ENCODE results near the gene SELENOV.

The SELENOV gene

DNA sequence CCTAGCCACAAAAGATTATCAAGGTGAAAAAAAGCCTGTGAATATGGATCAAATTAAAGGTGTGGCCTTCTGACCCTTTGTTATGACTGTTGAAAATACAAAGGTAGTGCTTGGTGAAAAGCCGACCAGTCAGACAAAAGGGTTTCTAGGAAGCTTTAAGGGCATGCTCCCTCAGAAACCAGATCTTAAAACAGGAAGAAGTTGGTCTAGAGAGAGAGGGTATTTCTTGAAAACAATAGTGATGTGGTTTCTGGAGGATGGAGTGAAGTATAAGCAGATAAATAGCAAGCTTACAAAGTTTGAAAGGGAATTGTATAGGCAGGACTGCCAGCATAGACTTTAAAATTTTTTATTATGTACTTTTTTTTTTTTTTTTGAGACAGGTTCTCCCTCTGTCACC, 30.0 kb downstream of the SELENOV start:
- in situ Hi-C loops (cut with MboI; ENCODE audit: low pct_unique_long_range_greater_than_20kb, low sequenced_read_pairs), result no loop called here
- DNase-seq, result no peak

- in situ Hi-C loops (cut with MboI; ENCODE audit: low pct_unique_long_range_greater_than_20kb, low sequenced_read_pairs), result no loop called here
- no peak for DNase-seq
Measured at GRCh38 chr19:39546599-39546998, 31.7 kb downstream of the SELENOV start.

DNA sequence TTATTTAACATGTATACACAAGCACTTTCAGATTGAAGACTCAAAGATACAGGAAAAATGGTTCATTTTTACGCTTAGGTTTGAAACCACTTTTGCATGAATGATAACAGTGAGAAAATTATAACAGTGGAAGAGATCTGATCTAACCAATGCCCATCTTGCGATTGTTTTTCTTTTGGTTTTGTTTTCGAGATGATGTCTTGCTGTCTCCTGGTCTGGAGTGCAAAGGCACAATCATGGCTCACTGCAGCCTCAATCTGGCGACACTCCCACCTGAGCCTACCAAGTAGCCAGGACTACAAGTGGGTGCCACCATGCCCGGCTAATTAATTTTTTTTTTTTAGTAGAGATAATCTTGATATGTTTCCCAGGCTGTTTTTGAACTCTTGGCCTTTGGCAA, 35.3 kb downstream of the SELENOV start:
- in situ Hi-C loops (cut with MboI; ENCODE audit: low pct_unique_long_range_greater_than_20kb, low sequenced_read_pairs), result loop anchor here (25.0 kb wide), 1 partner anchor 112 kb away; the partner anchor contains the start of gene LGALS16
- no peak for DNase-seq

- no peak for DNase-seq
- in situ Hi-C loops (cut with MboI; ENCODE audit: low pct_unique_long_range_greater_than_20kb, low sequenced_read_pairs), result loop anchor here (25.0 kb wide), 1 partner anchor 109 kb away; the partner anchor contains the start of gene LGALS16
Measured at GRCh38 chr19:39553082-39553652, 38.2 kb downstream of the SELENOV start.

GRCh38 chr19:39554701-39555311, 39.9 kb downstream of the SELENOV start:
- in situ Hi-C loops (cut with MboI; ENCODE audit: low pct_unique_long_range_greater_than_20kb, low sequenced_read_pairs), result loop anchor here (25.0 kb wide), 1 partner anchor 107 kb away; the partner anchor contains the start of gene LGALS16
- DNase-seq, result no peak

DNA sequence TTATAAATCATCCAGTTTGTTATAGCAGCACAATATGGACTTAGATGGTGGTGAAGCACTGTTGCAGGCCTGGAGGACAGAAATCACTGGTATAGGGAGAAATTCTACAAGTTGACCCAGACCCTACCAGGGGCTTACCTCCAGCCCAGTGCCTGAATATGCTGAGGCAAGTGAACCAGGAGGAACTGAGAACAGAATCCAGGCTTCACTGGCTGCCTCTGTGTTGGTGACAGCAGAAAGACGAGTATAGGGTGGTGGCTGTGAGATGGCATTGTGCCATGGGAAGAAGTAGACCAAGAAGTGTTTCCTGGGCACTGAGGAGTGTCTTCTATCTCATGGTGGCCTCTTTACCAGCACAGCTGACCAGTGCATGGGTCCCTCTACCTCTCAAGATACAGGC, 40.9 kb downstream of the SELENOV start:
- in situ Hi-C loops (cut with MboI; ENCODE audit: low pct_unique_long_range_greater_than_20kb, low sequenced_read_pairs), result loop anchor here (25.0 kb wide), 1 partner anchor 106 kb away; the partner anchor contains the start of gene LGALS16
- no peak for DNase-seq

DNA sequence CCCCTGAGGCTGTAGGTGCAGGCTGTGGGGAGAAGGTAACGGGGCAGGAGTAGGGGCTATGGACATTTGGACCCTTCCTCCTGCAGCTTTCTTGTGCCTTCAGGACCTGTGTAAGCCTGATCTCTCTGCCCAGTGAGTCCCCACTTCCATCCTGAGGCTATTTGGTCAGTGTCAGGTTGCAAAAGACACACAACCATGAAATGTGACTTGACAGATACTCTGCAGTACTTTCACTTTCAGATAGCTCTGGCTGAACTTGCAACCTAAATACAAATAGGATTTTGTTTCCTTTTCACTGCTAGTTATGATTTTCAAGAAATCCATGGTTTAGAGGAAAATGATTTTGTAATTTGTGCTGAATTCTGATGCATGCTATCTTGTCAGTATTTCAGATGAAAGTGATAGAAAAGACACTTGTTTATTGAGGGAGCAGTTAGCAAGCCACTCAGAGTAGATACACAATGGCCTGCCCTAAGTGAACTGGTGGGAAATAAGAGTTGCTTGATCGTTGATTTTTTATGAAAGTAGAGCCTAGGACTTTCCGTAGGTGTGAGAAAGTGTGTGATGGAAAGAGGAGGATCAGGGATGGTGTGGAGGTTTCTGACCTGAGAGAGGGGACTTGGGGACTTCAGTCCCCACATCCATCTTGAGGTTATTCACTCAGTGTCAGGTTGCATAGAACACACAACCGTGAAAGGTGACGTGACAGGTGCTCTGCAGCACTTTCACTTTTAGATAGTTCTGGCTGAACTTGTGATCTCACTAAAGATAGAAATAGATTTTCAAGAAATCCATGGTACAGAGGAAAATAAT, 43.1 kb downstream of the SELENOV start:
- in situ Hi-C loops (cut with MboI; ENCODE audit: low pct_unique_long_range_greater_than_20kb, low sequenced_read_pairs), result loop anchor here (25.0 kb wide), 1 partner anchor 104 kb away; the partner anchor contains the start of gene LGALS16
- DNase-seq, result no peak

DNA sequence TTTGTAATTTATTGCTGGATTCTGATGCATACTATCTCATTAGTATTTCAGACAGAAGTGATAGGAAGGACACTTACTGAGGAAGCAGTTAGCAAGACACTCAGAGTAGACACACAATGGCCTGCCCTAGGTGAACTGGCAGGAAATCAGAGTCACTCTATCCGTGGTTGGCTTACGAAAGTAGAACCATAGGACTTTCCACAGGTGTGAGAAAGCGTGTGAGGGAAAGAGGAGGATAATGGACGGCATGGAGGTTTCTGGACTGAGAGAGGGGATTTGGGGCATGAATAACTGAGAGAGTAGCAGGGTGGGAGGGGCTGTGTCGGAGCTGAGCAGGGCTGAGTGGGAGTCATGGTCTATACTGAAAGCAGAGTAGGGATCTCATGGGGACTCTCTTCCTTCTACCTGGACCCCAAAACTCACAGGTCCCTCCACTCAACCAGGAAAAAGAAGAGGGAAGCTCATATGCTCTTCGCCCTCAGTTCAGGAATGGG, 43.7 kb downstream of the SELENOV start:
- in situ Hi-C loops (cut with MboI; ENCODE audit: low pct_unique_long_range_greater_than_20kb, low sequenced_read_pairs), result loop anchor here (25.0 kb wide), 1 partner anchor 104 kb away; the partner anchor contains the start of gene LGALS16
- DNase-seq, result no peak

DNA sequence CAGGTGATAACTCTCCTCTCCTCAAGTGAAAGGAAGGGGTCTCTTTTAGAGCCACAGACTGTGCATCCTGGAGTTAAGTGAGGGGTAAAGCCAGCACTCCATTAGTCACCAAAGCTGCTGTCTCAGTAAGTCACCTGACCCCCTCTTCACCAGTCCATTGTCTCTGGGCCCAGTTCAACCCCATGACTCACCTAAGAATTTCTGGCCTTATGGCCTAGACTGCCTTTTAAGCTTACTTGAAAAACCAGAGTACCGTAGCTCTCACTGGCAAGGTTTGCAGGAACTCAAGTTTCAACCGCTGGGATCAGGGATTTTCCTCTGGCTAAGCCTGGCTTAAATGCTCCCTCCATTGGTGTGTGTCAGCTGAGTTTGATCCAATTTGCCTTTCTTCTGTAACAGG, 48.5 kb downstream of the SELENOV start:
- DNase-seq, result no peak
- in situ Hi-C loops (cut with MboI; ENCODE audit: low pct_unique_long_range_greater_than_20kb, low sequenced_read_pairs), result loop anchor here (25.0 kb wide), 1 partner anchor 99 kb away; the partner anchor contains the start of gene LGALS16

DNA sequence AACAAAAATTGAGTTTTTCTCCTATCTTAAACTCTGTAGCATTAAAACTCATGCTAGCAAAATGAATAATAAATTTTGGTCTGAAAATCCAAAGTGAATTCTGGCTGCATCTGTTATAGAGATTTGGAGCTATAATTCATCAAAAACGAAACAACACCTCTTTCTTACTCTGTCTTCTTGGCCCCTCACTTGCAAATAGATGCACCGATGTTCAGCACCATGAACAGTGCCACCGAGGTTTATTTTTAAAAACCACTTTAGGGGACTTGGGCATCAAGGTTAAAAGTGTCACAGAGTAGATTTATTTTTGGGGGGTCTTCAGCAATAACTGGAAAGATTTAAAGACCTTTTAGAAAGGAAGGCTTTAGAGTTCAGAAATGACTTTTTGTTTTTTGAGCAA, 51.1 kb downstream of the SELENOV start:
- DNase-seq, result no peak
- in situ Hi-C loops (cut with MboI; ENCODE audit: low pct_unique_long_range_greater_than_20kb, low sequenced_read_pairs), result loop anchor here (25.0 kb wide), 1 partner anchor 96 kb away; the partner anchor contains the start of gene LGALS16

GRCh38 chr19:39568604-39569003, 53.7 kb downstream of the SELENOV start:
- no peak for DNase-seq
- in situ Hi-C loops (cut with MboI; ENCODE audit: low pct_unique_long_range_greater_than_20kb, low sequenced_read_pairs), result loop anchor here (25.0 kb wide), 1 partner anchor 94 kb away; the partner anchor contains the start of gene LGALS16

Measured in KBM-7 (cell line).